Tibial artery (tissue), 4 donors: ENCODE measurements around the gene UBC.

Experiments used
- DNase-seq, 2 donors: peaks; one replicate each; pipeline ENCODE4 v3.0.0-alpha.2; 2019
- H3K27ac ChIP-seq, 2 donors: fragments of 200-600 bp; sonication (generic) in 1 of 2; 1 replicate in 1 of 2; 2 replicates in 1 of 2; pipeline ENCODE4 v1.5.1; 2018 to 2019; ENCODE audit warnings: mild to moderate bottlenecking in 1 of 2
- H3K27me3 ChIP-seq, 2 donors: fragments of 200-600 bp; sonication (generic) in 1 of 2; one replicate each; pipeline versions ENCODE4 v1.5.1 to v1.6.0; 2016 to 2019
- H3K36me3 ChIP-seq, 3 donors: fragments of 200-600 bp; sonication (generic) in 2 of 3; one replicate each; pipeline ENCODE4 v1.5.1; 2016 to 2019; ENCODE audit warnings: mild to moderate bottlenecking in 2 of 3
- H3K4me1 ChIP-seq, 4 donors: fragments of 200-600 bp; sonication (generic) in 2 of 4; 1 replicate in 3 of 4; 2 replicates in 1 of 4; pipeline ENCODE4 v1.5.1; 2016 to 2019
- H3K4me3 ChIP-seq, 2 donors: fragments of 200-600 bp; sonication (generic) in 1 of 2; 1 replicate in 1 of 2; 2 replicates in 1 of 2; pipeline ENCODE4 v1.5.1; 2018 to 2019; ENCODE audit warnings: mild to moderate bottlenecking in 2 of 2
- H3K9me3 ChIP-seq, 3 donors: fragments of 200-600 bp; sonication (generic) in 1 of 3; one replicate each; pipeline ENCODE4 v1.5.1; 2016 to 2019
- CTCF ChIP-seq, 2 experiments: fragments of 200-600 bp in 1 of 2; fragments of 450-650 bp in 1 of 2; IDR thresholded peaks; one replicate each; pipeline ENCODE4 v1.5.1; 2017 to 2019; ENCODE audit warnings: antibody characterized with exemption in 2 of 2, mild to moderate bottlenecking in 1 of 2, moderate library complexity in 1 of 2
- intact Hi-C: fragments of 100-400 bp; cut with DNase I; formaldehyde crosslinking; loops from one replicate; pipeline ENCODE4 v1.15.0; 2023; ENCODE audit warnings: low total_unique reads

UBC gene

GRCh38 chr12:124877423-124877822 lies 37.0 kb downstream of the UBC start:
- no peaks in the 10 kb centered on the region for H3K36me3 ChIP-seq
- H3K9me3 ChIP-seq: no peaks in the 10 kb centered on the region
- no peak overlapping the region for H3K4me3 ChIP-seq
- H3K4me1 ChIP-seq: no peaks in the 10 kb centered on the region
- intact Hi-C loops: loop anchor here (10.0 kb wide), 1 partner anchor 833 kb away; no protein-coding TSS in a partner anchor
- DNase-seq: no peak
- no peaks in the 10 kb centered on the region for H3K27me3 ChIP-seq
- no peak overlapping the region for H3K27ac ChIP-seq
- TF ChIP-seq CTCF (IDR thresholded peaks at IDR 0.05): no peak

GRCh38 chr12:124876171-124876570 lies 38.3 kb downstream of the UBC start:
- TF ChIP-seq CTCF (IDR thresholded peaks at IDR 0.05): no peak
- intact Hi-C loops: loop anchor here (10.0 kb wide), 1 partner anchor 831 kb away; no protein-coding TSS in a partner anchor
- H3K27me3 ChIP-seq: no peaks in the 10 kb centered on the region
- no peak overlapping the region for H3K4me3 ChIP-seq
- DNase-seq: no peak
- H3K27ac ChIP-seq: no peak overlapping the region
- H3K36me3 ChIP-seq: no peaks in the 10 kb centered on the region
- H3K4me1 ChIP-seq: no peaks in the 10 kb centered on the region
- no peaks in the 10 kb centered on the region for H3K9me3 ChIP-seq

GRCh38 chr12:124875803-124876132 lies 38.7 kb downstream of the UBC start:
- Histone ChIP-seq H3K4me3 (no peak overlapping the region), H3K27me3 (no peaks in the 10 kb centered on the region), H3K36me3 (no peaks in the 10 kb centered on the region), H3K4me1 (no peaks in the 10 kb centered on the region), H3K9me3 (no peaks in the 10 kb centered on the region), H3K27ac (no peak overlapping the region)
- no peak for TF ChIP-seq CTCF (IDR thresholded peaks at IDR 0.05)
- DNase-seq: no peak
- intact Hi-C loops: loop anchor here (10.0 kb wide), 1 partner anchor 831 kb away; no protein-coding TSS in a partner anchor

DNA sequence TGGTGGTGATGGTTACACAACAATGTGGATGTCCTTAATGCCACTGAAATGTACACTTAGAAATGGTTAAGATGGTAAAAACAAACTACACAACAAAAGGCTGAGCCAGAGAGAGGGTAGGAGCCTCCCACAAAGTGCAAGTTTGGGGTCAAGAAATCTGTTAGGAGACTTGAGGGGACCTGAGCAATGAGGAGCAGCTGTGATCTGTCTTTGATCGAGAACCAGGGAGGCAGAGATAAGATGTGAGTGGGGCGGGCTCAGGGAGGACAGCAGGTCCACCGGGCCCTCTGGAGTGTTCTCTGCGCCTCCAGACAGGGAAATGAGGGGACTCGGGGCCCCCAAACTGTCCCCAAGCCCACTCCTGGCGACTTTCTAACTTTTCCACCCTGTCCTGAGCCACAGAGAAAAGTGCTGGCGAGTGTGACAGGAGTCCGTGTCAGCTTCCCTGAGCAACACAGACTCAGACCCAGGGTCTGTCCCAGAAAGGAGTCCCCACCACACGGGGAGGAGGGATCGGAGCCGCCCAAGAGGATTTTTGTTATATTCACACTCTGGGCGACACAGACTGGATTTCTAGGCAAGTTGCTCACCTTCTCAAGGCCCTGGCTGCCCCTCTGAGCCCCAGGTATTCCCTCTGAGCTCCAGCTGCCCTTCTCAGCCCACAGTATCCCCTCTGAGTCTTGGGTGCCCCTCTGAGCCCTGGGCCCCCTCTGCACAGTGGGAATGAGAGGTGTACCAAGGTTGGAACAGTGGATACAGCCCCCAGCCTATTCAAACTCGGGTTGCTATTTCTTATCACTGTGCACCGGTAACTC lies 39.3 kb downstream of the UBC start:
- intact Hi-C loops: loop anchor here (10.0 kb wide), 1 partner anchor 830 kb away; no protein-coding TSS in a partner anchor
- no peaks in the 10 kb centered on the region for H3K9me3 ChIP-seq
- no peak for TF ChIP-seq CTCF (IDR thresholded peaks at IDR 0.05)
- no peak for DNase-seq
- H3K4me1 ChIP-seq: no peaks in the 10 kb centered on the region
- no peak overlapping the region for H3K27ac ChIP-seq
- H3K27me3 ChIP-seq: no peaks in the 10 kb centered on the region
- no peak overlapping the region for H3K4me3 ChIP-seq
- no peaks in the 10 kb centered on the region for H3K36me3 ChIP-seq

GRCh38 chr12:124874188-124874587 lies 40.3 kb downstream of the UBC start:
- TF ChIP-seq CTCF (IDR thresholded peaks at IDR 0.05): no peak
- H3K36me3 ChIP-seq: no peaks in the 10 kb centered on the region
- no peaks in the 10 kb centered on the region for H3K9me3 ChIP-seq
- DNase-seq: no peak
- H3K4me3 ChIP-seq: no peak overlapping the region
- intact Hi-C loops: loop anchor here (10.0 kb wide), 1 partner anchor 829 kb away; no protein-coding TSS in a partner anchor
- no peaks in the 10 kb centered on the region for H3K27me3 ChIP-seq
- no peak overlapping the region for H3K27ac ChIP-seq
- no peaks in the 10 kb centered on the region for H3K4me1 ChIP-seq
